Measurements from ENCODE around the gene SCN2B. TPM values are rescaled to one million over a fixed set of nuclear protein-coding genes. Genes with fewer than 3 reads are reported as not detected.
"Not testable (repeated sequence)": the region's sequence is repeated elsewhere in the genome, so short reads cannot be mapped to it uniquely, and the experiment has no call there.

The SCN2B gene
- total RNA-seq, 1 experiment from 2014 or later = not detected

GRCh38 chr11:118193910-118194566, 17.6 kb upstream of the SCN2B start:
- Histone ChIP-seq H3K9me3 (ENCODE audit: low read length) (no peaks in the 10 kb centered on the region), H3K4me2 (ENCODE audit: low read depth, low read length, poor library complexity, severe bottlenecking) (no peak overlapping the region), H3K27ac (ENCODE audit: low read length) (no peak overlapping the region), H3K9ac (ENCODE audit: low read length) (no peak overlapping the region), H3K27me3 (ENCODE audit: low read length) (no peaks in the 10 kb centered on the region), H3K4me1 (ENCODE audit: low read length) (peaks cover 17% of the 10 kb centered on the region), H4K20me1 (ENCODE audit: insufficient read depth, low read depth, low read length) (no peaks in the 10 kb centered on the region), H3K36me3 (ENCODE audit: insufficient read depth, low read length) (no peaks in the 10 kb centered on the region), H3K79me2 (ENCODE audit: low read length) (no peaks in the 10 kb centered on the region), H3K4me3 (ENCODE audit: low read length) (no peak overlapping the region), H3K9me2 (replicated peaks; ENCODE audit: insufficient read depth, low read length) (no peaks in the 10 kb centered on the region), H2AFZ (ENCODE audit: low read length) (no peak overlapping the region)
- no peak for DNase-seq

DNA sequence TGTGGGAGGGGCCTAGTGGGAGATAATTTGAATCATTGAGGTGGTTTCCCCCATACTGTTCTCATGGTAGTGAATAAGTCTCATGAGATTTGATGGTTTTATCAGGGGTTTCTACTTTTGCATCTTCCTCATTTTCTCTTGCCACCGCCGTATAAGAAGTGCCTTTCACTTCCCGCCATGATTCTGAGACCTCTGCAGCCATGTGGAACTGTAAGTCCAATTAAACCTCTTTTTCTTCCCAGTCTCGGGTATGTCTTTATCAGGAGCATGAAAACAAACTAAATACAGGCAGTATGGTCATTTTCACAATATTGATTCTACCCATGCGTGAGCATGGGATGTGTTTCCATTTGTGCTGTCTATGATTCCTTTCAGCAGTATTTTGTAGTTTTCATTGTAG, 16.4 kb upstream of the SCN2B start:
- H3K4me1 ChIP-seq (ENCODE audit: low read length) = not testable (repeated sequence)

DNA sequence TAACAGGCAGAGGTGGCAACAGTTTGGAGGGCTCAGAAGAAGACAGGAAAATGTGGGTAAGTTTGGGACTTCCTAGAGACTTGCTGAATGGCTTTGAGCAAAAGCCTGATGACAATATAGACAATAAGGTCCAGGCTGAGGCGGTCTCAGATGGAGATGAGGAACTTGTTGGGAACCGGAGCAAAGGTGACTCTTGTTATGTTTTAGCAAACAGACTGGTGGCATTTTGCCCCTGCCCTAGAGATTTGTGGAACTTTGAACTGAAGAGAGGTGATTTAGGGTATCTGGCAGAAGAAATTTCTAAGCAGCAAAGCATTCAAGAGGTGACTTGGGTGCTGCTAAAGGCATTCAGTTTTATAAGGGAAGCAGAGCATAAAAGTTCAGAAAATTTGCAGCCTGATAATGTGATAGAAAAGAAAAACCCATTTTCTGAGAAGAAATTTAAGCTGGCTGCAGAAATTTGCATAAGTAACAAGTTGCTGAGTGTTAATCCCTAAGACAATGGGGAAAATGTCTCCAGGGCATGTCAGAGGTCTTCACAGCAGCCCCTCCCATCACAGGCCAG, 14.6 kb upstream of the SCN2B start:
- H3K9ac ChIP-seq (ENCODE audit: low read length); H3K9me2 ChIP-seq (replicated peaks; ENCODE audit: insufficient read depth, low read length); DNase-seq; H3K9me3 ChIP-seq (ENCODE audit: low read length); H3K27me3 ChIP-seq (ENCODE audit: low read length); H3K4me3 ChIP-seq (ENCODE audit: low read length); H3K4me2 ChIP-seq (ENCODE audit: low read depth, low read length, poor library complexity, severe bottlenecking); H3K4me1 ChIP-seq (ENCODE audit: low read length); H3K36me3 ChIP-seq (ENCODE audit: insufficient read depth, low read length); H3K79me2 ChIP-seq (ENCODE audit: low read length); H4K20me1 ChIP-seq (ENCODE audit: insufficient read depth, low read depth, low read length); H2AFZ ChIP-seq (ENCODE audit: low read length); H3K27ac ChIP-seq (ENCODE audit: low read length): not testable (repeated sequence)

More for the DNA sequence above, 16.4 kb upstream of the SCN2B start:
- not testable (repeated sequence) for H3K79me2 ChIP-seq (ENCODE audit: low read length); H3K36me3 ChIP-seq (ENCODE audit: insufficient read depth, low read length); H3K9me2 ChIP-seq (replicated peaks; ENCODE audit: insufficient read depth, low read length); H3K27ac ChIP-seq (ENCODE audit: low read length); DNase-seq; H2AFZ ChIP-seq (ENCODE audit: low read length); H3K9ac ChIP-seq (ENCODE audit: low read length); H3K9me3 ChIP-seq (ENCODE audit: low read length); H3K4me2 ChIP-seq (ENCODE audit: low read depth, low read length, poor library complexity, severe bottlenecking); H3K27me3 ChIP-seq (ENCODE audit: low read length); H3K4me3 ChIP-seq (ENCODE audit: low read length); H4K20me1 ChIP-seq (ENCODE audit: insufficient read depth, low read depth, low read length)

GRCh38 chr11:118186346-118187107, 10.1 kb upstream of the SCN2B start:
- no peak overlapping the region for H3K4me3 ChIP-seq (ENCODE audit: low read length)
- H4K20me1 ChIP-seq (ENCODE audit: insufficient read depth, low read depth, low read length) = no peaks in the 10 kb centered on the region
- no peaks in the 10 kb centered on the region for H3K36me3 ChIP-seq (ENCODE audit: insufficient read depth, low read length)
- H3K9me3 ChIP-seq (ENCODE audit: low read length) = no peaks in the 10 kb centered on the region
- no peaks in the 10 kb centered on the region for H3K79me2 ChIP-seq (ENCODE audit: low read length)
- peaks cover 5% of the 10 kb centered on the region for H3K4me1 ChIP-seq (ENCODE audit: low read length)
- no peak overlapping the region for H3K27ac ChIP-seq (ENCODE audit: low read length)
- H2AFZ ChIP-seq (ENCODE audit: low read length) = no peak overlapping the region
- no peaks in the 10 kb centered on the region for H3K27me3 ChIP-seq (ENCODE audit: low read length)
- DNase-seq = no peak
- no peak overlapping the region for H3K9ac ChIP-seq (ENCODE audit: low read length)
- H3K4me2 ChIP-seq (ENCODE audit: low read depth, low read length, poor library complexity, severe bottlenecking) = no peak overlapping the region
- no peaks in the 10 kb centered on the region for H3K9me2 ChIP-seq (replicated peaks; ENCODE audit: insufficient read depth, low read length)

- Histone ChIP-seq H3K9me2 (replicated peaks; ENCODE audit: insufficient read depth, low read length) (no peaks in the 10 kb centered on the region), H3K27ac (ENCODE audit: low read length) (no peak overlapping the region), H4K20me1 (ENCODE audit: insufficient read depth, low read depth, low read length) (no peaks in the 10 kb centered on the region), H3K27me3 (ENCODE audit: low read length) (no peaks in the 10 kb centered on the region), H3K36me3 (ENCODE audit: insufficient read depth, low read length) (no peaks in the 10 kb centered on the region), H3K79me2 (ENCODE audit: low read length) (no peaks in the 10 kb centered on the region), H3K9me3 (ENCODE audit: low read length) (no peaks in the 10 kb centered on the region), H2AFZ (ENCODE audit: low read length) (no peak overlapping the region), H3K4me2 (ENCODE audit: low read depth, low read length, poor library complexity, severe bottlenecking) (no peak overlapping the region), H3K4me1 (ENCODE audit: low read length) (peaks cover 14% of the 10 kb centered on the region), H3K9ac (ENCODE audit: low read length) (no peak overlapping the region), H3K4me3 (ENCODE audit: low read length) (no peak overlapping the region)
- no peak for DNase-seq
These were observed 8.5 kb upstream of the SCN2B start for GRCh38 chr11:118184784-118185579.

DNA sequence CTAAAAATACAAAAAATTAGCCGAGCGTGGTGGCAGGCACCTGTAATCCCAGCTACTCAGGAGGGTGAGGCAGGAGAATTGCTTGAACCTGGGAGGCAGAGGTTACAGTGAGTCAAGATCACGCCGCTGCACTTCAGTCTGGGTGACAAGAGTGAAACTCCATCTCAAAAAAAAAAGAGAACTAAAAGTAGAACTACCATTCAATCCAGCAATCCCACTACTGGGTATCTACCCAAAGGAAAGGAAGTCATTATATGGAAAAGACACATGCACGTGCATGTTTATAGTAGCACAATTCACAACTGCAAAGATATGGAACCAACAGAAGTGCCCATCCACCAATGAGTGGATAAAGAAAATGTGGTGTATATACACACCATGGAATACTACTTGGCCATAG, 7.3 kb upstream of the SCN2B start:
- H3K4me1 ChIP-seq (ENCODE audit: low read length) = peaks cover 18% of the 10 kb centered on the region
- not testable (repeated sequence) for H3K36me3 ChIP-seq (ENCODE audit: insufficient read depth, low read length); DNase-seq

GRCh38 chr11:118180300-118180703, 3.9 kb upstream of the SCN2B start:
- Histone ChIP-seq H2AFZ (ENCODE audit: low read length) (peak overlapping the region; percentile 68; the same call in 1 of the 2 replicates), H3K9ac (ENCODE audit: low read length) (peak overlapping the region; percentile 56), H3K79me2 (ENCODE audit: low read length) (no peaks in the 10 kb centered on the region), H3K27me3 (ENCODE audit: low read length) (no peaks in the 10 kb centered on the region), H3K9me2 (replicated peaks; ENCODE audit: insufficient read depth, low read length) (no peaks in the 10 kb centered on the region), H3K4me1 (ENCODE audit: low read length) (peaks cover 30% of the 10 kb centered on the region), H3K9me3 (ENCODE audit: low read length) (no peaks in the 10 kb centered on the region), H4K20me1 (ENCODE audit: insufficient read depth, low read depth, low read length) (no peaks in the 10 kb centered on the region), H3K4me2 (ENCODE audit: low read depth, low read length, poor library complexity, severe bottlenecking) (peak overlapping the region; percentile 49), H3K36me3 (ENCODE audit: insufficient read depth, low read length) (no peaks in the 10 kb centered on the region), H3K27ac (ENCODE audit: low read length) (no peak overlapping the region), H3K4me3 (ENCODE audit: low read length) (no peak overlapping the region; the same call in 1 of the 2 replicates)
- peak; percentile 83 for DNase-seq

More for the DNA sequence above, 7.3 kb upstream of the SCN2B start:
- H3K4me3 ChIP-seq (ENCODE audit: low read length); H3K27me3 ChIP-seq (ENCODE audit: low read length); H2AFZ ChIP-seq (ENCODE audit: low read length); H3K79me2 ChIP-seq (ENCODE audit: low read length); H3K4me2 ChIP-seq (ENCODE audit: low read depth, low read length, poor library complexity, severe bottlenecking); H3K9ac ChIP-seq (ENCODE audit: low read length); H3K9me2 ChIP-seq (replicated peaks; ENCODE audit: insufficient read depth, low read length); H3K27ac ChIP-seq (ENCODE audit: low read length); H4K20me1 ChIP-seq (ENCODE audit: insufficient read depth, low read depth, low read length); H3K9me3 ChIP-seq (ENCODE audit: low read length): not testable (repeated sequence)

GRCh38 chr11:118176778-118177134, 317 bp upstream of the SCN2B start:
- H3K9me2 ChIP-seq (replicated peaks; ENCODE audit: insufficient read depth, low read length) = no peaks in the 10 kb centered on the region
- no peak for DNase-seq
- H3K36me3 ChIP-seq (ENCODE audit: insufficient read depth, low read length) = no peaks in the 10 kb centered on the region
- peak overlapping the region; percentile 74 for H3K4me2 ChIP-seq (ENCODE audit: low read depth, low read length, poor library complexity, severe bottlenecking)
- no peaks in the 10 kb centered on the region for H3K79me2 ChIP-seq (ENCODE audit: low read length)
- no peak overlapping the region for H3K4me3 ChIP-seq (ENCODE audit: low read length)
- H3K9me3 ChIP-seq (ENCODE audit: low read length) = no peaks in the 10 kb centered on the region
- H3K27ac ChIP-seq (ENCODE audit: low read length) = no peak overlapping the region
- H3K4me1 ChIP-seq (ENCODE audit: low read length) = peaks cover 32% of the 10 kb centered on the region
- no peak overlapping the region for H2AFZ ChIP-seq (ENCODE audit: low read length)
- no peak overlapping the region for H3K9ac ChIP-seq (ENCODE audit: low read length)
- H4K20me1 ChIP-seq (ENCODE audit: insufficient read depth, low read depth, low read length) = no peaks in the 10 kb centered on the region
- no peaks in the 10 kb centered on the region for H3K27me3 ChIP-seq (ENCODE audit: low read length)
